ENCODE results near the gene TRAF4. TPM values are rescaled to one million over a fixed set of nuclear protein-coding genes. Genes with fewer than 3 reads are reported as not detected.

The TRAF4 gene
- total and polyA plus RNA-seq, 9 of the 15 experiments (the other 6 are each of a cell fraction or from before 2014, with no cell fraction given) = 2.4 to 147 (median 72.4) TPM

- TF ChIP-seq AFF1 (IDR thresholded peaks at IDR 0.05; ENCODE audit: low read depth in 1 of 2, partially characterized antibody in 2 of 2) = no peak
- TF ChIP-seq WHSC1 (IDR thresholded peaks at IDR 0.05; ENCODE audit: low read length) = no peak
- no peak; the same call in 1 of the 2 replicates for TF ChIP-seq CHD2 (IDR thresholded peaks at IDR 0.05; ENCODE audit: low read depth, low read length)
- no peak for TF ChIP-seq CAMTA2 (CRISPR knock-in tag; conservative IDR thresholded peaks at IDR 0.05)
- TF ChIP-seq FOXA1 (IDR thresholded peaks at IDR 0.05; ENCODE audit: borderline replicate concordance) = no peak
- TF ChIP-seq, protein P1, sequence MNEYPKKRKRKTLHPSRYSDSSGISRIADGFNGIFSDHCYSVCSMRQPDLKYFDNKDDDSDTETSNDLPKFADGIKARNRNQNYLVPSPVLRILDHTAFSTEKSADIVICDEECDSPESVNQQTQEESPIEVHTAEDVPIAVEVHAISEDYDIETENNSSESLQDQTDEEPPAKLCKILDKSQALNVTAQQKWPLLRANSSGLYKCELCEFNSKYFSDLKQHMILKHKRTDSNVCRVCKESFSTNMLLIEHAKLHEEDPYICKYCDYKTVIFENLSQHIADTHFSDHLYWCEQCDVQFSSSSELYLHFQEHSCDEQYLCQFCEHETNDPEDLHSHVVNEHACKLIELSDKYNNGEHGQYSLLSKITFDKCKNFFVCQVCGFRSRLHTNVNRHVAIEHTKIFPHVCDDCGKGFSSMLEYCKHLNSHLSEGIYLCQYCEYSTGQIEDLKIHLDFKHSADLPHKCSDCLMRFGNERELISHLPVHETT (CRISPR knock-in tag; conservative IDR thresholded peaks at IDR 0.05 in 1 of 2, IDR thresholded peaks at IDR 0.05 in 1 of 2) = no peak
- TF ChIP-seq ZNF707 (CRISPR knock-in tag; conservative IDR thresholded peaks at IDR 0.05) = no peak
- no peak for TF ChIP-seq XRCC3 (IDR thresholded peaks at IDR 0.05)
- no peak for TF ChIP-seq TCF7 (IDR thresholded peaks at IDR 0.05; ENCODE audit: borderline replicate concordance)
- no peak; the same call in 1 of the 2 replicates for TF ChIP-seq ZNF644 (tag; IDR thresholded peaks at IDR 0.05; ENCODE audit: low read depth)
- TF ChIP-seq SIRT6 (IDR thresholded peaks at IDR 0.05; ENCODE audit: low read depth, low read length) = no peak
- TF ChIP-seq GATA2 (CRISPR knock-in tag; IDR thresholded peaks at IDR 0.05) = no peak
- TF ChIP-seq LCOR (CRISPR knock-in tag; IDR thresholded peaks at IDR 0.05) = 0 out of 2 replicates have a peak, but pooled peaks have one; percentile 36
- TF ChIP-seq MTA1 (IDR thresholded peaks at IDR 0.05; ENCODE audit: borderline replicate concordance) = no peak
- no peak for TF ChIP-seq FOXJ3 (CRISPR knock-in tag; IDR thresholded peaks at IDR 0.05)
- no peak for TF ChIP-seq ZNF316 (IDR thresholded peaks at IDR 0.05)
- TF ChIP-seq, protein P2, sequence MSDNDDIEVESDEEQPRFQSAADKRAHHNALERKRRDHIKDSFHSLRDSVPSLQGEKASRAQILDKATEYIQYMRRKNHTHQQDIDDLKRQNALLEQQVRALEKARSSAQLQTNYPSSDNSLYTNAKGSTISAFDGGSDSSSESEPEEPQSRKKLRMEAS (CRISPR knock-in tag; IDR thresholded peaks at IDR 0.05) = peak; percentile 95
- TF ChIP-seq, protein P3, sequence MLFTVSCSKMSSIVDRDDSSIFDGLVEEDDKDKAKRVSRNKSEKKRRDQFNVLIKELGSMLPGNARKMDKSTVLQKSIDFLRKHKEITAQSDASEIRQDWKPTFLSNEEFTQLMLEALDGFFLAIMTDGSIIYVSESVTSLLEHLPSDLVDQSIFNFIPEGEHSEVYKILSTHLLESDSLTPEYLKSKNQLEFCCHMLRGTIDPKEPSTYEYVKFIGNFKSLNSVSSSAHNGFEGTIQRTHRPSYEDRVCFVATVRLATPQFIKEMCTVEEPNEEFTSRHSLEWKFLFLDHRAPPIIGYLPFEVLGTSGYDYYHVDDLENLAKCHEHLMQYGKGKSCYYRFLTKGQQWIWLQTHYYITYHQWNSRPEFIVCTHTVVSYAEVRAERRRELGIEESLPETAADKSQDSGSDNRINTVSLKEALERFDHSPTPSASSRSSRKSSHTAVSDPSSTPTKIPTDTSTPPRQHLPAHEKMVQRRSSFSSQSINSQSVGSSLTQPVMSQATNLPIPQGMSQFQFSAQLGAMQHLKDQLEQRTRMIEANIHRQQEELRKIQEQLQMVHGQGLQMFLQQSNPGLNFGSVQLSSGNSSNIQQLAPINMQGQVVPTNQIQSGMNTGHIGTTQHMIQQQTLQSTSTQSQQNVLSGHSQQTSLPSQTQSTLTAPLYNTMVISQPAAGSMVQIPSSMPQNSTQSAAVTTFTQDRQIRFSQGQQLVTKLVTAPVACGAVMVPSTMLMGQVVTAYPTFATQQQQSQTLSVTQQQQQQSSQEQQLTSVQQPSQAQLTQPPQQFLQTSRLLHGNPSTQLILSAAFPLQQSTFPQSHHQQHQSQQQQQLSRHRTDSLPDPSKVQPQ (CRISPR knock-in tag; IDR thresholded peaks at IDR 0.05; ENCODE audit: borderline replicate concordance) = no peak
- TF ChIP-seq XRCC5 (IDR thresholded peaks at IDR 0.05; ENCODE audit: low read depth, low read length) = no peak
- TF ChIP-seq DACH1 (IDR thresholded peaks at IDR 0.05; ENCODE audit: partially characterized antibody) = no peak
These were observed 32.7 kb upstream of the TRAF4 start (continued) for GRCh38 chr17:28710861-28711722.

All from K562 (cell line).